Myocyte (in vitro differentiated cells): ENCODE results near the gene DBN1. TPM values are rescaled to one million over a fixed set of nuclear protein-coding genes. Genes with fewer than 3 reads are reported as not detected.

Experiments used
- DNase-seq: peaks from one replicate; pipeline ENCODE4 v3.0.0-alpha.2; 2012; ENCODE audit warnings: low read depth
- total RNA-seq: library from RNA; depleted of rRNA; stranded (reverse); fragments of >200 nt; gene quantifications from 2 replicates; pipeline ENCODE4 v1.2.3, GENCODE V29; 2014

The DBN1 gene
- total RNA-seq, 1 donor from 2014 or later = 311 TPM

DNA sequence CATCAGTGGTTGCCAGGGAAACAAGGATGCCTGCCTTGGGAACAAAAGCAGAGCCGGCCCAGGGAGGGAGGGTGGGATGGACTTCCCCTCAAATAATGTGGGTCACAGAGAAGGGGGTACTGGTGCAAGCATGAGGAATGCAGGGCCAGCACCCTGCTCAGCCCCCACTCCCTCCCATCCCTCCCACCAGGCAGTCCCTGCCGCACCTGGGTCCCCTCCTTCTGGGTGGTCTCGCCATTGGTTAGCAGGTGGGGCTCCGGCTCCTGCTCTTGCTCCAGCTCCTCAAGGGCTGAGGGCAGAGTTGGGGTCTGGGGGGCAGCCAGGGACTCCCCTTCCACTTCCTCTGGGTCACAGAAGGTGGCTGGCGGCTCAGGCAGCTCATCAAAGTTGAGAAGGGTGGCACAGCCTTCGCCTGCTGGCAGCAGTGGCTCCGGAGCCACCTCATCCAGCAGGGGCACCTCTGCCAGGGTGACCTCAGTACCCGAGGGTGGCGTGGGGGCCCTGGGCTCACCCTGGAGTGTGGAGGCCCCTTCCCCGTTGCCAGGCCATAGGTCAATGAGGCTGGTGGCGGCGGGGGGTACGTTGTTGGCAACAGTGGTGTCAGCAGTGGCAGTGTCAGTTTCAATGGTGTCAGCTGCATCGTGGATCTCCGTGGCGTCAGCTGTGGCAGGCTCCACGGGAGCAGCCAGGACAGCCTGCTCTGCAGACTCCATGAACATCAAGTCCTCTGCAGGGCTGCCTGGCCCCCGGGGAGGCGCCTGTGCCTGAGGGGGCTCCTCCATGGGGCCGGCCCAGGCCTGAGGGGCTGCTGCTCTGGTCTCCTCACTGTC is 15.4 kb downstream of the DBN1 start:
- no peak for DNase-seq

DNA sequence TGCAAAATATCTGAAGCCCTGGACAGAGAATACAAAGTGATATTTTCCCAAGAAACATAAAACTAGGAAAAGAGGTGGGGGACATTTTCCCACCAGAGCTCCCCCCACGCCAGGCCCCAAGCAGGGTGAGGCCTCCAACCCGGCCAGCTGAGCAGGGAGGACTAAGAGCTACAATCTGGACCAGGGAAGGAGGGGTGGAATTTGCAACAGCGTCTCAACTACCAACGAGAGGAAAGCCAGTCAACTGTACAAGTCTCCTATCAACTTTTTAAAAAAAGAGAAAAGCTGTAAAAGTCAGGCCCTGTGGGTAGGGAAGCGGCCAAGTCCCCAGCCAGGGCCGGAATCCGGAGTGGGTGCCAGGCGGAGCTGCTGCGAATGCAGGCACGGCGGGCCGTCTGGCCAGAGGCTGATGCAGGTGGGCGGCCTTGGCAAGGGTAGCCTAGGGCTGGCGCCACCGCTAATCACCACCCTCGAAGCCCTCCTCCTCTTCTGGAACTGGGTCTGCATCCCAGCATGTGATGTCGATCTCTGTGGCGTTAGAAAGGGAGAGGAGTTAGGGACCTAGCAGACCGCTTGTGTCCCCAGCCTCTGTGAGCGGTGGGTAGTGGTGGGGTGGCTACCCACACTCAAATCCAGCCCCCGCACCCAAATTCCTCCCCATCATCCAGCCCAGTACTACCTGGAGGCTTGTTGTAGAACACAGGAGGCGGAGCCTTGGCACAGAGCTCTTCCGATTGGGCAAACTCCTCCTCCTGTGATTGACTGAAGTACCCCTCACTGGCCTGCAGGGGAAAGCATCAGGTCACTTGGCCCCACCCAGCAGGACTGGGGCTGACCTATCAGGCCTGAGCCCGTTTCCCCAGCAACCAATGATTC is 16.2 kb downstream of the DBN1 start:
- peak; percentile 90 for DNase-seq

DNA sequence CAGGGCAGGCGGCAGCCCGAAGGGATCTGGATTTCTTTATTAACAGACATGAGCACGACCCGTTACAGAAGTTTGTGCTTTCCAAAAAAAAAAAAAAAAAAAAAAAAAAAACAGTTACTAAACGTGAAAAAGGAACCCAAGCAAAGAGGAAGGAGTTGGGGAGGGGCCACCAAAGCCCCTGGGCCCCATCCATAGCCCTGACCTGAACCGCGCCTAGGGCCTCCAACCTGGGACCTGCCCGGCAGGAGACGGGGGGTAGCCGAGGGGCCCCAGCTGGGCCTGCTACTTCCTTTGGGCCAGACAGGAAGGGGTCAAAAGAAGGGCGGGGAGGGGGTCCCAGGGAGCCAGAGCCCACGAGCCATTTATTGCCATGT is 16.9 kb downstream of the DBN1 start:
- no peak for DNase-seq

DNA sequence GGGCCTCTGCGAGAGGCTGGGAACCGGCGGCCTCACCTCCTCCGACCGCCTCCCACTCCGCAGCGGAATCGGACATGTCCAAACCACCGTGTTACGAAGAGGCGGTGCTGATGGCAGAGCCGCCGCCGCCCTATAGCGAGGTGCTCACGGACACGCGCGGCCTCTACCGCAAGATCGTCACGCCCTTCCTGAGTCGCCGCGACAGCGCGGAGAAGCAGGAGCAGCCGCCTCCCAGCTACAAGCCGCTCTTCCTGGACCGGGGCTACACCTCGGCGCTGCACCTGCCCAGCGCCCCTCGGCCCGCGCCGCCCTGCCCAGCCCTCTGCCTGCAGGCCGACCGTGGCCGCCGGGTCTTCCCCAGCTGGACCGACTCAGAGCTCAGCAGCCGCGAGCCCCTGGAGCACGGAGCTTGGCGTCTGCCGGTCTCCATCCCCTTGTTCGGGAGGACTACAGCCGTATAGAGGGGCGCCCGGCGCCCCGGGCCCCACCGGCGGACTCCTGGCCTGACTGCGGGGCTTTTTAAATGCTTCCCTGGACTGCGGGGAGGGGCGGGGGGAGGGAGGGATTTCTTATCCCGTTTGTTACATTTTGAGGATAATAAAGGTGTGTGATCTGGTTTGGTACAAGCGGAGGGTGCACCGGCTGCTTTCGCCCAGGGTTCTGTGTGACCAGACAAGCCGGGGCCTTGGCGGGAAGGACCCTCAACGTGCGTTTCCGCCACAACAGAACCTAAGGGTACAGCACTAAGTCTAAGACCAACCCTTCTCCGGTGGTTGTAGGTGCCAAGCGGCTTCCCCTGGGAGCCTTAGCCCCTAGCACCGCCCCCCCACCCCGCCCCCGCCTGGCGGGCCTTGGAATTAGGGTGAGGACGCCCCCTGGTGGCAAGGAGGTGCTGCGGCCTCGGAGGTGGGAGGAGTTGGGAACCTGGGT is 17.5 kb downstream of the DBN1 start:
- DNase-seq = peak; percentile 84

GRCh38 chr5:177455036-177455660 is 18.3 kb downstream of the DBN1 start:
- DNase-seq = peak; percentile 76

DNA sequence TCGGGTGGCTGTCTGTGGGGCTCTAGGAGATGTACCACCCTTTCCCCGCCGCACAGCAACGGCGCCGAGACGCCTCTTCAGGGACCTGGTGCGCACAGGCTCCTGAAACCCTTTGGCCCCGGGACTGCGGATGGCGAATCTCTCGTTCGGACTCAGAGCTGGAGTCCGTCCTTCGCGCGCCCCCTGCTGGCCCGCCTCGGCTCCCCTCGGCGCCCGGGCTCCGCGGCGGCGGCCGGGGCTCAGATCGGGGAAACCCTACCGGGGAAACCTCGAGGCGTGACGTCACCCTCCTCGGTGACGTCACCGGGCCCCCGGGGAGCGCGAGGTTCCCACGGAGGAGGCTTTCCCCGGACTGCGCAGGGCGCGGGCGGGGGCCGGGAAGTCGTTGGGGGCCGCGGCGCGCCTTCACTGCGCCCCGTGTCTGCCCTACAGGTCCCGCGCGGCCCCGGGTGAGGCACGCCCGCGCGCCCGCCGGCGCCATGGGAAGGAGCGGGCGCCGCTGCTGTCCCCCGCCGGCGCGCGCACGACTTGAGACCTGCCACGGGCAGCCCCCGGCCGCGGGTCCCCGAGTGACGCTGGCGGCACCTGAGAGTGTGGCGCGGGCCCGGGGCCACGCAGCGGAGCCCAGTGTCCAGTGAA is 18.9 kb downstream of the DBN1 start:
- DNase-seq = peak; percentile 88

DNA sequence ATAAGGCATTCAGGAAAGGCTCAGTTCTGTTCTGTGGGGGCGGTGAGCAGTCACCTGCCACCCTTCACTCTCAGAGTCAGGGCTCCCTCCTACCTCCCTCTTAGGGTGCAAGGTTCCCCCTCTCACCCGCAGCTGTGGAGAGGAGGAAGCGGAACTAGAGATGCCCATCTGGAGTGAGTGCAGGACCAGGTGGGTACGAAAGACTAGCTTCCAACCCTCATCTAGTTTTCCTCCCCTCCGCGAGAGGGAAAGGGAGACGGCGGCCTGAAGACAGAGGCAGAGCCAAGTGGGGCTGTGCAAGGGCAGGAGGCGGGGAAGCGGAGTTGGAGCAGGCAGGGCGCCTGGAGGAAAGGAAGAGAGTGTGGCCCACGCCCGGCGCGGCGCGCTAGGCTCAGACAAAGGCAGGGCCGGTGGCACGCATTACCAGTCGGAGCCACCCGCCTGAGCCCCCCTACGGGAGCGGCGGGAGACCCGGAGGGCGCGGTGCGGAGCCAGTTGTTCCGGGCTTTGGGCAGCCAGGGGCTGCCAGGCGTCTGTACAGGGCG is 19.5 kb downstream of the DBN1 start:
- DNase-seq = no peak

- no peak for DNase-seq
Observed at GRCh38 chr5:177452688-177453638, 20.5 kb downstream of the DBN1 start.

DNA sequence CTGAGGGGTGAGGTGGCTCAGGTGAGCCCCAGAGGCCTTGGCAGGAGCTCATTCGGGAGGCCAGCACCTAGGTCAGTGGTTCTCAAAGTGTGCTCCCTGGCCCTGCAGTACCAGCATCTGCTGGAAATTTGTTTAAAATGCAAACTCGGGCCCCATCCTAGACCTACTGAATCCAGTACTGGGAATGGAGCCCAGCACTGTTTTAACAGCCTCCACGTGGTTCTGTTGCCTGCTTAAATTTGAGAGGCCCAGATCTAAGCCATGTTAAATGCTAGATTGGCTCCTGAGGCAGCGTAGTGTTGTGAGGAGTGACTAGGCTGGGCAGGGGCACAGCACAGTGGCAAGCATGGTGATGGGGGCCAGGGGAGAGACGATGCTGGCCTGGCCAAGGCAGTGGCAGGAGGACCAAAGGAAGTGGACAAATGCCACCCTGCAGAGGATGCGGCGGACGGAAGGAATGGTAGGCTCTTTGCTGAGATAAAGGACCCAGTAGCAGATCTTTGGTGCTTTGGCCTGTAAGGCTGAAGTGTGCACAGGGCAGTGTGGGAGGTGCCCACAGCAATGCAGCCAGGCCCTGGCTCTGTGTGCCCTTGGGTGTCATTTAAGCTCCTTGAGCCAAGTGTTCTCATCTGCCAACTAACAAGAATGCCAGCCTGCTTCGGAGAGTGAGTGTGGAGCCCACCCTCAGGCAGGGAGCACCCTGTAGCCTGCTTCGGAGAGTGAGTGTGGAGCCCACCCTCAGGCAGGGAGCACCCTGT is 22.6 kb downstream of the DBN1 start:
- DNase-seq = no peak

GRCh38 chr5:177449140-177450061 is 24.0 kb downstream of the DBN1 start:
- no peak for DNase-seq

- DNase-seq = no peak
Observed at GRCh38 chr5:177448244-177448950, 25.0 kb downstream of the DBN1 start.

GRCh38 chr5:177447611-177448243 is 25.7 kb downstream of the DBN1 start:
- DNase-seq = peak; percentile 99

- peak; percentile 57 for DNase-seq
Observed at GRCh38 chr5:177447066-177447610, 26.3 kb downstream of the DBN1 start.

DNA sequence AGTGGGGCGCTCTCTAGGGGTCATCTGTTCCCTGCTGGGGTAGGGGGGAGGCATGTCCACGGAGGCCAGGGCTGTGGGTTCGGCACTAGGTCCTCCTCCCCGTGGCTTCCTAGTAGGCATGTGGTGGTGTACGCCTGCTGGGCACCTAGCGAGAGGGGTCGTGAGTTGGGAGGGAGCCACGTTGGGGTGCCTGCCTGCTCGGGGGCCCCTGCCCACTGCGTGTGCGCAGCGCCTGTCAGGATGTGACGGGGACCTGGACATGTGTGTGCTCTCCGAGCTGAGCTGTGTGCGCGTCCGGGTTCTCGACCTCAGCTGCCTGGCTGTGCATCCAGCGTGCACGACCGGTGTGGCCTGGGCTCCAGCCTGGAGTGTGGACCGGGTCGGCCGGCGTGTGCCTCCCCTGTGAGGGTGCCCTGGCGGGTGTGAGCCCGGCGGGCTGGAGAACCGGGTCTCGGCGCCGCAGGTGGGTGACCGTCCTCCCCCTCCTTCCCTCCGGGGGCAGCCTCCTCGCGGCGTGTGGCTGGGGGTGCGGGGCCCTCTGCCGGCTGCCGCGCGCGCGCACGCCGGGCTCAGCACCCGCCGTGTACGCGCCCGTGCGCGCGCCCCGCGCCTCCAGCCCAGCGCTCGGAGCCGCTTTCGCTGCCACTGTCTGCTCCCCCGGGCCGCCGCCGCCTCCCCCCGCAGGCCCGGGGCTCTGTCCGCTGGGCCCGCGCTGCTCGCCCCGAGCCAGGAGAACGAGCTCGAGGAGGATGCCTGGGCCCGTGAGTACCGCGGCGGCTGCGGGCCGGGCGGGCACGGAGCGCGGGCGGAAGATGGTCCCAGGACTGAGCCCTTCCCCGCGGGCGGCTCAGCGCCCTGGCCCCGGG is 27.0 kb downstream of the DBN1 start, which contains the start of gene PRR7:
Gene PRR7, plus strand, starts transcription at position 615 of the 866 bp plus-strand sequence. CDS start 8,254 bp downstream, outside the sequence.
- peak; percentile 70 for DNase-seq

DNA sequence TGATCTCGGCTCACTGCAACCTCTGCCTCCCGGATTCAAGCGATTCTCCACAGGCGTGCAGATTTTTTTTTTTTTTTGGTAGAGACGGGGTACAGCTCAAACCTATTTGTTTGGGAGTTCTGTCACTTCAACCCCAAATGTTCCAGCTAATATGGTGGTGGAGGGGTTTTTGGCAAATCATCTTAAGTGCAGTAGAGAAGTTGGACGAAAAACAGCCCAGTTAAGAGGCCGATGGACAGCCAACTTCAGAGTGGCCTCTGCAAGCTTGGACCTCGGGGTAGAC is 27.6 kb downstream of the DBN1 start:
- no peak for DNase-seq
